Left colon (tissue), 2 donors: Measurements from ENCODE around the gene RANBP17. TPM values are rescaled to one million over a fixed set of nuclear protein-coding genes. Genes with fewer than 3 reads are reported as not detected.

Source experiments
- ATAC-seq: fragments of 200-7000 bp; cut with Tn5 transposase; one replicate; pipeline ENCODE4 v1.9.1; 2020; ENCODE audit warnings: mild to moderate bottlenecking, moderate library complexity
- DNase-seq, 2 donors: peaks; one replicate each; pipeline ENCODE4 v3.0.0-alpha.2; 2020
- intact Hi-C, 2 donors: fragments of 100-400 bp; cut with DNase I in 1 of 2; cut with micrococcal nuclease in 1 of 2; formaldehyde crosslinking; loops; one replicate each; pipeline versions ENCODE4 v1.11.2 to v1.14.0; 2022; cut with DNase I, micrococcal nuclease
- total RNA-seq, 2 donors: library from RNA; stranded (reverse); fragmentation: NEBNext Ultra II Directional; extraction: Animal tissue kit (Norgen Biotek cat#: 25700); gene quantifications; one replicate each; pipeline ENCODE4 v1.2.1, GENCODE V29; 2021
- donor health status: DM: no; HTN: no; CAD: no.
- donor health status: DM: yes; HTN: yes; CAD: no.

The RANBP17 gene
- total RNA-seq, 2 donors from 2014 or later, result 4.9 to 17.4 TPM

DNA sequence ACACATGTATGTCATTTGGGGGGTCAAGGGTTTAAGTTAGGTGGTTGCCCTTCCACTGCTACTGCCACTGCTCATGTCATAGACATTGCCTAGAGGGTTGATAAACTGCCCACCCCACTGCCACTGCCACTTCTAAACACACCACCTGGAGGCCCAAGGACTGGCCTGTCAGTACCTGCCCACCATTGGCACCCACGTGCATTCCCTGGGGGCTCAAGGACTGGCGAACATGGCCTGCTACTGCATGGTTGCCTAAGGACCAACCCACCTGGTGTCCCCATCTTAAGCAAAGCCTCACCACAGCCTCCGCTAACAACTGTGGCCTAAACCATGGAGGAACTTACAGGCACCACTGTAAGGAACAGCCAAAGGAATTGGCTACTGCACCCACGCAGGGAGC, 261.6 kb downstream of the RANBP17 start:
- no peak for ATAC-seq
- intact Hi-C loops, result no loop called here
- DNase-seq, result no peak

DNA sequence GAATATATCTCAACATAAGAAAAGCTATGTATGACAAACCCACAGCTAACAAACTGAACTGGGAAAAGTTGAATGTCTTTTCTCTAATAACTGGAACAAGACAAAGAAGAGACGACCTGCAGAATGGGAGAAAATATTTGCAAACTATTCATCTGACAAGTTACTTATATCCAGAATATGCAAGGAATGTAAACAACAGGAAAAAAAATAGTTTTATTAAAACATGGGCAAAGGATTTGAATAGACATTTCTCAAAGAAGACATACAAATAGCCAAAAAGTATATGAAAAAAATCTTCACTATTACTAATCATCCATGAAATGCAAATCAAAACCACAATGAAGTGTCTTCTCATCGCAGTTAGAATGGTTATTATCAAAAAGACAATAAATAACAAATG, 265.5 kb downstream of the RANBP17 start:
- ATAC-seq (no peak), DNase-seq (no peak)
- intact Hi-C loops, result no loop called here

DNA sequence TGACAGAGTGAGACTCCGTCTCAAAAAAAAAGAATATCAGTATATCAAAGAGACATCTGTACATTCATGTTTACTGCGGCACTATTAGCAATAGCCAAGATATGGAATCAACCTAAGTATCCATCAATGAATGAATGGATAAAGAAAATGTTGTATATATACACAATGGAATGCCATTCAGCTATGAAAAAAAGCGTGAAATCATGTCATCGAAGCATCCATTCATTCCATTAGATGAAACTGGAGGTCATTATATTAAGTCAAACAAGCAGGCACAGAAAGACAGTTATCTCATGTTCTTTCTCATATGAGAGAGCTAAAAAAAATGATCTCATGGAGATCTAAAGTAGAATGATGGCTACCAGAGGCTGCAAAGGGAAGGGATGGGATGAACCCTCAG, 266.3 kb downstream of the RANBP17 start:
- DNase-seq (no peak), ATAC-seq (no peak)
- intact Hi-C loops, result no loop called here

DNA sequence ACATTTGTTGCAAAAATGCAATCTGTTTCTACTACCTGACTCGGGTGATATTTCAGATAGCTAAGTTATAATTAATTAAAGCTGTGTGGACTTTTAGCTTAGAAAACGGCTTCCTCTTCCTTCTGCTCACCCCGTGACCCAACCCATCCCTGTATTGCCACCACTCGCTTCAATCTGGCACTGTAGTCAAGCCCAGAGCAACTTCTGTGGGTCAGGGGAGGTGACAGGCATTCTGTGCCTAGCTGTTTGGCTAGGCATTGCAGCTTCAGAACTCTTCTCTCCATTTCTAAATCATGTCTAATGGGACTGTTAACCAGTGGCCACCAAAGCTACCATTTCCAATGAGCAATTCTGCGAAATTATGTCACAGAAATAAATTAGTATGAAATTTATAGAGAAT, 267.5 kb downstream of the RANBP17 start:
- intact Hi-C loops, result no loop called here
- no peak for ATAC-seq
- no peak for DNase-seq

DNA sequence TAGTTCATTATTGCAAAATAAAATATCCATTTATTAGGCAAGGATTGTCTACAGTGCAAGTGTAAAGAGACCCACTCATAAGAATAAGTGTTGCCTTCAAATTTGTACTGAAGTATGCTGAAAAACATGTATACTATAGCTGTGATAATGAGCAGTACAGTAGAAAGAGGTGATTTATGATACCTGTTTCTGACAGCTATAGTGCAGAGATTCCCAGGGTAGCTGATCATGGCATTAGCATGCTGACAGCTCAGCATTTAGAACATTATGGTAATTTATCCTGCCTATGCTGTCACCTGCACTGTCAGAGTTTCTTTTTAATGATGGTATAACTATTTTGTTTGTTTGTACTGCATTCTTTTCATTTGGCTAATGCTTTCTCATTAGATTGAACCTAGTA, 269.7 kb downstream of the RANBP17 start:
- DNase-seq, result no peak
- no peak for ATAC-seq
- intact Hi-C loops, result no loop called here

DNA sequence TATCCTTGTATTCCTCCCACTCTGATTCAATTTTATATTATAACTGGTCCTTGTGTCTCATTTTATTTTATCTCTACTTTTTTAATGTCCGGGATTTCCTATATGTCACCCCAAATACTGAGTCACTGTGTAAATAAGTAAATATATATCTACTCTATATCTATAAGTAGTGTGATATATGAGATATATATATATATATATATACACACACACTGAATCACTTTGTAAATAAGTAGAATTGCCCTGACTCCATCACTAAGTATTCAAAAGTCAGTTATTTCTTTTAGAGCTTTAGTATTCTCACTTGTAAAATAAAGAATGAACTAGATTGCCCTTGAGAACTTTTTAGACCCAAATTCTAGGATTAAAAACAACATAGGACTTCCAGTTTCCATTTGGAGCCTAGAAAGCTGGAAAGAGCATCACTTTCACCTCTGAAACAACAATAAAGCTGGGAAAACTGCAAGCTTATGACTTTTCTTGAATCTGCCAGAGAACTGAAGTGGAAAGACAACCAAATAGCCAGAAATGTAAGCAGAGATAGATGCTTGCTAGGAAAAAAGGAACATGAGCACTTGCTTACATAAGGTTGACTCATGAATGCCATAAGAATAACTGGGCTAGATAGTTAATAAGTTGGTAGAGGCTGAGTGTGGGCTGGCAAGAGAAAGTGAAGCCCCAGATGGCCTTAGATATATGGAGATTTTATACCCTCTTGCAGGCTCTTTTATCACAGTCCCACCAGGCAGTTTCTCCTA, 276.1 kb downstream of the RANBP17 start:
- intact Hi-C loops, result no loop called here
- DNase-seq (no peak), ATAC-seq (no peak)

DNA sequence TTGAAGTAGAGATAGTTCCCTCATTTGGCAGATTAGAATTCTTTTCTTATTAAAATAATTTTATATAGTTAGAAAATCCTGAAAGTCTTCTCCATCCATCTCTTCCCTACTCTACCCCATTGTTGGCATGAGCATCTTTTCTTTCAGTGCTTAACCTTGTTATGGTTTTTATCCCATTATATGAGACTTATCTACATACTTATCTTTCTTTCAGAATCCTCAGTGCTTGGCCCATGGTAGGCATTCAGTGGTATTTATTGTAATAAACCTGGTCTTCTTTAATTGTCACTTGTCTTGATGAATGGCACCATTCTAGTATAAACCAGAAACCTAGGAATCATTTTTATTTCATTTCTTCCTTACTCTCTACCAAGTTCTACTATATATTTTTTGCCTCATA, 277.4 kb downstream of the RANBP17 start:
- no peak for DNase-seq

DNA sequence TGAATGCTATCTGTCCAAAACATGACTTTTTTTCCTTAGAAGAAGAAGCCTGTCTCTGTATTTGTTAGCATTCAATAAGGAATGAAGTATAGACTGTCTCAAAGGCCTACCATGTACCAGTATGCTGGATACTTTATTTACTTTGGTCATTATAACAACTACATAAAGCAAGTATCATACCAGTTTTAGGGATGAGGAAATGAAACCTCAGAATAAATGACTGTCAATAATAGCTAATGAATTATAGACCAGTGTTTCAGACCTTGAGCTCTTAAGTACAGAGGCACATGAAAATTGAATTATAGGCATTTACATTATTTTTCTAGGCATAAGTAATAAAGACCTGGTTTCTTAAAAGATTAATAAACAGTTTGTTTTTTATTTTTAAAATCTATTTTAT, 280.8 kb downstream of the RANBP17 start:
- intact Hi-C loops, result no loop called here
- DNase-seq (no peak), ATAC-seq (no peak)

More for the DNA sequence above, 277.4 kb downstream of the RANBP17 start:
- no peak for ATAC-seq
- intact Hi-C loops, result no loop called here

DNA sequence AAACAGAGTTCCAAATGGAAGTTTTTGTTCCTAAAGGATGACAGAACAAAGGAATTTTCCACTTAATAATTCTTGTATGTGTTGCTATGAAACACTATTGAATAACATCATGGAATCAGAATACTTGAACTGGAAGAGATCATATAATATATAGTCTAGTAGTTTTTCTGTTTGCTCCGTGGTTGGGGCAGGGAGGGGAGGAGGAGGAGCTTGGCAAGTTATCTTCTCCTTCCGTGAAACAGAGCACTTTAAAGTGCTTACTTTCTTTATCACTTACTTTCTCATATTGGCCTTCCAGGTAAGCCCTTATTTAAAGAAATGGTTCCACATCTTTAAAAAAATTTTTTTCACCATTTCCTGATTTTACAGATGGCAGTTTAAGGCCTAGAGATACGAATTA, 281.4 kb downstream of the RANBP17 start:
- ATAC-seq, result peak; percentile 30
- DNase-seq, result no peak
- intact Hi-C loops, result no loop called here

DNA sequence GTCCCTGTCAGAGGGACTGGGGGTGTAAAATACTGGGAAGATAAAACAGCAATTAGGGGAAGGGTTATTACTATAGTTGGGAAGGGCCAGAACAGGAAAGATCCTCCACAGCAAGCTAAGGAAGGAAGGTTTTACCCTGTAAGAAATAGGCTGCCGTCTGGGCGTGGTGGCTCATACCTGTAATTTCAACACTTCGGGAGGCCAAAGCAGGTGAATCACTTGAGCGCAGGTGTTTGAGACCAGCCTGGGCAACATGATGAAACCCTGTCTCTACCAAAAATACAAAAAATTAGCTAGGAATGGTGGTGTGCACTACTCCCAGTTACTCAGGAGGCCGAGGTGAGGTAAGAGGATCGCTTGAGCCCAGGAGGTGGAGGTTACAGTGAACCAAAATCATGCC, 282.1 kb downstream of the RANBP17 start:
- intact Hi-C loops, result no loop called here
- no peak for DNase-seq
- ATAC-seq, result no peak

DNA sequence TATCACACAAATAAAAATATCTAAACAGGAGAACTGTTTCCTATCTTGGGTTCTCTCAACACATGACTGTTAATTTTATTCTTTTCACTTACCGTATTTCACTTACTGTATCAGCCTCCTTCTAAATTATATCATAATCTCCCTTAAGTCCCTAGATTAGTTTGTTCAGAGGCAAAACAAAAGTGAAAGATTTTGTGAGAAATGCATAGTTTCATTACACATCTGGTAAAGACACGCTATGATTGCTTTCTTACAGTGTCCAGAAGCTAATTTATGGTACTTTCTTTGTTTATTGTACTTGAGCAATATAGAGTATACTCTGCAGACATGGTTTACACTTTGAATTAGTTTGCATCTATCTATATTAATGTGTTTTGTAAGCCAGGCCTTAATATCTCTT, 287.5 kb downstream of the RANBP17 start:
- DNase-seq (no peak), ATAC-seq (no peak)
- intact Hi-C loops, result no loop called here

DNA sequence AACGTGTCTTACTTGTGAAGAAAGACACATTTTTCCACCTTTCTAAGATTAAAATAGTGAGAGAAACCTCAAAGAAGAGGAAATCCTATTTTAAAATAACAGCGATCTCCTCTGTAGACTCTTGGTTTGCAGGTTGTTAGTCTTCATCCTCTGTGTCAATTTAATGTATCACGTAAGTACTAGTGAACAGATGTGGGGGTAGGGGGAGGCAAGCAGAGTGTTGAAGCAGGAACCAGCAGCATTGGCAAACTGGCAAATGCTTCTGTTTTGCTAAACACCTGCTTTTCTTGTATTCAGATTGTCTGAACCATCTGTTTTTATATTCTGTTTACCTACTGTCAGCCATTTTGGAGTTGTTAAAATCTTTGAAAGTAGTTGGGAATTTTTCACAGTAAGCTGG, 288.0 kb downstream of the RANBP17 start:
- ATAC-seq, result no peak
- intact Hi-C loops, result no loop called here
- no peak for DNase-seq

DNA sequence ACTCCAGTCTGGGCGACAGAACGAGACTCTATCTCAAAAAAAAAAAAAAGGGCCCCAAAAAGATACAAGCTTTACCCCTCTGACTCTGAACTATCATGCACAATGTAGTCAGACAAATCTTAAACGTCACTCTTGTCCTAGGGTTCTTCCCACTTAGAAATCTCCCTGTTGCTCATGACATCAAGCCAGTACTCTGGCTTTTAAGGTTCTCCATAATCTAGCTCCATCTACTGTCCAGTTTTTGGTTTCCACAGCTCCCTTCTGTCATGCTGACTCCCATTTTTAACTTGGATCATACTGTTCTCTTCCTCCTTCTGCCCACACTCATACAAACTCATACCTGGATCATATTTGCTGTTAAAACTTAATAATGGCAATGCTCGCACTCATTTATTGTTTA, 290.6 kb downstream of the RANBP17 start:
- intact Hi-C loops, result no loop called here
- no peak for DNase-seq
- ATAC-seq, result no peak

DNA sequence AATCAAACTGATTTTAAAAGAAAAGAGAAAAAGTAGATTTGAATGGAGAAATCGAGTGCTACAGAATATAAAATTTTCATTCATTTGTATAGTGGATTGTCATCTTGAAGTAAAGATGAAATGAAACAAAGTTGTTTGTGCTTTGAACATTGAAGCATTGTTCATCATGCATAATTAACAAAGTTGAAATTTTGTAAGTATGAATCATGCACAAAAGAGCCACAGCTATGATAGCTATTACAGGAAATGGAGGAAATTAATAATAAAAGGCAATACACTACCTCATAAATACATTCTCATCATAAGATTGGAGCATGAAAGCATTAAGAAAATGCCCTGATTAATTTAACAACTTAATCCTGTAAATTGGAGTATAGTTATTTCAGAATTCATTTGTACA, 293.8 kb downstream of the RANBP17 start:
- ATAC-seq, result no peak
- intact Hi-C loops, result no loop called here
- DNase-seq, result no peak

DNA sequence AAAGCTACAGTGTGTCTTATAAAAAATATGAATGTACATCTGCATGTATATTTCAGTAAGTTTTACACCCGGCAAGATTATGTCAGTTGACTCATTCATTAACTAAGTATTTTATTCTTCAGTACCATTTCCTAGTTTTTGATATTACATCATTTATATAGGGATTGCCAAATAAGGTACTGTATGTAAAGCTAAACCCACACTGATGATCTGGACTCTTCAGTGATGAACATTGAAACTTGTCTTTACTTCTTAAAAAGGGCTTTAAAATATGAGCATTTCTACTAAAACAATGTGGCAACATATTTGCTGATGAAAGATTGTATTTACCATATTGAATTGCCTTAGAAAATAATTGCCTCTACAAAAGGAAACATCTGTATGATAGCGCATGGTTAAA, 295.5 kb downstream of the RANBP17 start:
- no peak for ATAC-seq
- DNase-seq, result no peak
- intact Hi-C loops, result no loop called here

DNA sequence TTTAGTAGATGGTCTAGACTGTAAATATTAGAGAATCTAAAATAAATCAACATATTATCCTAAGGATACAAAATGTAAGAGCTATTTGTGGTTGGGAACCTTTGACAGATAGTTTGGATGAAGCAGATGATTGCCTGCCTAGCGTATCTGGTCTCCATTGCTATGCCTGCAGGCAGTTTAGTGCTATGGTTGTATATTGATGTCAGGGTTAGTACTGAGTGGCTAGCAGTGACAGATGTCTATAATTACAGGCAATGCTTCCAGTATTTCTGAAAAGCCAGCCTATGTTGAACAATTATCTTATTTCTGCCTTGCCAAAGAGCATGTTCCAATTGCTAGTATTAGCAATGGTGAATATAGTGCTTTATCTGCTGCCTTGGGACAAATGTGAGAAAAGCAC, 296.0 kb downstream of the RANBP17 start:
- DNase-seq, result no peak
- intact Hi-C loops, result no loop called here
- ATAC-seq, result no peak

DNA sequence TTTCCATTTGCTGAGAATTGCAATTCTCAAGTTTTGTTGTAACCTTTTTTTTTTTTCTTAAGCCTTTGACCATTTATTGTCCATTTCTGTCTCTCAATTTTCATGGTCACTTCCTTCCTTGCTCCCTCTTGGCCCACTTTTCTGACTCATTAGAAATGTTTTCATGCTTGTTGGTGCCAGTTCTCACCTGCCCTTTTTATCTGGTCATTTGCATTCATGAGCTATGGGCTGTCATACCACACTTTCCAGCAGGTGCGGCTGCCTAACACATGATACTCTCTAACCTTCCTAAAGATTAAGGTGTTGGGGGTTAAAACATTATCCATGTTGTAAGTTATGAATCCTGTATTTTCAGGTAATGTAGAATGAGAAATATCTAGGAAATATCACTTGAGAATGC, 296.8 kb downstream of the RANBP17 start:
- ATAC-seq (no peak), DNase-seq (no peak)
- intact Hi-C loops, result no loop called here

DNA sequence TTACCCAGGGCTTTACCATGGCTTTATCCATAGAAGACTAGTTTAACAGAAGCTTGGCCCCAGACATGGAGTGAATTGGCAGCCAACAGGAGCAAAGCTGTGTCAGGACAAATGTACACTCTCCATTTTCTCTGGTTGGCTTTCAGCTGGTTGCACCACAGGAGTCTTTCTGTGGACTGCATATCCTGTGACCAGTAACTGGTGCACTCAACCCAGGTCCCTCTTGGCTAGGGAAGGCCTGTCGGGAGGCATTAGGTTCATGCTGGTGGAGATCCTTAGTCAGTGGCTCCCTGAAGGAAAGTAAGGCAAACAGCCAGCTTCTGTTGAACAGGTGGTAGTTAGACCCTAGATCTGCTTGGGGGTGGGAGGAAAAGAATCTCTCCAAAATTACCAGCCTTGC, 300.3 kb downstream of the RANBP17 start:
- DNase-seq (no peak), ATAC-seq (no peak)
- intact Hi-C loops, result no loop called here

DNA sequence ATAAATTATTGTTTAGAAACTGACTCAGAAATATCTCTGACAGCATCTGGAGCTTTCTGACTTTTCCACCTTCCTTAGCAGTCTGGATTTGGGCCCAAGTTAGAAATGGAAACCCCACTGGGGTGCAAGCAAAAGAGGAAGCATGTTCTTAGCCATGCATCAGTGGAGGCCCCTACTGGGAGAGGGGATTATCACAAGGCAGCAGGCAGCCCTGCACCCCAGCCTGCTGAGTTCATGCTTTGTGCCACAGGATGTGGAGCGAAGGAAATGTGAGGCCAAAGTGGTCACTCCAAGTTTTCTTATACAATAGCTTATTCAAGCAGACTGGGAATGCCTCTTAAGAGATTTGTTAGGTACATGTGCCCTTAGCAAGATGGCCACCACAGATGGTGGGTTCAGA, 300.8 kb downstream of the RANBP17 start:
- no peak for DNase-seq
- intact Hi-C loops, result no loop called here
- no peak for ATAC-seq

DNA sequence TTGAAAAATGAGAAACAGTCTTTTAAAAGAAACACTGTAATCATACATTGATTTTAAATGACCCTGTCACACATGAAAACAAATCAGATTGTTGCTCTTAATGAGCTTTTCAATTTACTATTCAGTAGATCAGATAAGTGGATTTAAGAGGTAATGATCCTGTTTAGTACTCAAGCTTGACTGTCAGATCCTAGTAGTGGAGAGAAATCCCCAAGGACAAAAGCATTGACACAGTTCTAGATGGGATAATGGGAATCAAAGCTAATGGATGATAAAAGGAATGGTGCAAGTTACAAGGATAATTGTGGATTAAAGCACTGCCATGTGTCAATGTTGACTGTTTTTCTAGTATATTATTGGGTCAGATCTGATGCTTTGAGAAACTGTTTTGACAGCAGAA, 304.9 kb downstream of the RANBP17 start:
- intact Hi-C loops, result no loop called here

DNA sequence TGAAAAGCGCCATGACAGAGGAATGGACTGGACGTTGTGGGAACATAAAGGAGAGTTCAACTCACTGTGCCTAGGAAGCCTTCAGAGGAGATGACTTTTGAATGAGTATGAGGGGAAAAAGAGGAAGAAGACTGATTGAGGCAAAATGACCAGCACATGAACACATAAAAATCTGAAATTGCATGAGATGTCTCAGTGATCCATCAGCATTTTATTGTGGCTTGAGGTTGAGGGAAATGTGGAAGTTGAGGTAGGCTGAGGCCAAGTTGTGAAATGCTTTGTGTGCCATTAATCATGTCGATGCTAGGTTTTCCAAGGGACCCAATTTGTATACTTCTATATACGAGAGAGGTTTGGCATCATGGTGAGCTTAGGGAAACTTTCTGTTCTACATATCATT, 306.4 kb downstream of the RANBP17 start:
- ATAC-seq, result no peak
- DNase-seq, result no peak
- intact Hi-C loops, result no loop called here

More for the DNA sequence above, 304.9 kb downstream of the RANBP17 start:
- DNase-seq (no peak), ATAC-seq (no peak)
